HT-29 (cell line): ENCODE results near the gene NME8. TPM values are rescaled to one million over a fixed set of nuclear protein-coding genes. Genes with fewer than 3 reads are reported as not detected.
"Not testable (repeated sequence)": the region's sequence is repeated elsewhere in the genome, so short reads cannot be mapped to it uniquely, and the experiment has no call there.

Experiments
- DNase-seq: peaks from one replicate; pipeline ENCODE4 v3.0.0-alpha.2; 2015; ENCODE audit warnings: low spot score
- total RNA-seq: library from RNA; depleted of rRNA; stranded (reverse); fragments of >200 nt; shearing (Covaris generic); gene quantifications from 2 replicates; pipeline ENCODE4 v1.2.3, GENCODE V29; 2014; rRNA removed

NME8 gene
- total RNA-seq = not detected in 2 replicates

DNA sequence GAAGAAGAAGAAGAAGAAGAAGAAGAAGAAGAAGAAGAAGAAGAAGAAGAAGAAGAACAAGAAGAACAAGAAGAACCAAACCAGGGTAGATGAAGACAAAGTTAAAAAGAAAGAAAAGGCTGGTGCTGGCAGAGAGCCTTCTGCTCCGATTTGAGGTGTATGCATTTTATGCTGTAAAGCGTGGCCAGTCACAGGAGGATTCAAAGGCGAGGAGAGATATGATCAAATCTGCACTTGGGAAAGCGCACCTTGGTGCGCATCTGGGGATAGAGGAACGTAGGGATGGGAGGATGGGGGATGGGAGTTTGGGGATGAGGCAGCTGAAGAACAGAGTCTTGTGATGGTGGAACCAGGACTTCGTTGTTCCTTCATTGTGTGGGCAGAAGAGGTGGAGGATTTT, at the start of gene NME8:
TSS of gene NME8 (plus strand) at position 301 of the 400 bp plus-strand sequence. CDS start 1,670 bp downstream, outside the sequence.
- no peak for DNase-seq

DNA sequence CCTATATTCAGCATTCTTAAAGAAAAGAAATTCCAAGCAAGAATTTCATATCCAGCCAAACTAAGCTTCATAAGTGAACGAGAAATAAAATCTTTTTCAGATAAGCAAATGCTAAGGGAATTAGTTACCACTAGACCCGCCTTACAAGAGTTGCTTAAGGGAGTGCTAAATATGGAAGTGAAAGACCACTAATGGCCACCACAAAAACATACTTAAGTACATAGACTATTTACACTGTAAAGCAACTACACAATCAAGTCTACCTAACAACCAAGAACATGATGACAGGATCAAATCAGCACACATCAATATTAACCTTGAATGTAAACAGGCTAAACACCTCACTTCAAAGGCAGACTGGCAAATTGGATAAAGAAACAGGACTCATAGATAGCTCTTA, 42.2 kb upstream of the NME8 start:
- no peak for DNase-seq

GRCh38 chr7:37812161-37812580, 36.2 kb upstream of the NME8 start:
- not testable (repeated sequence) for DNase-seq

DNA sequence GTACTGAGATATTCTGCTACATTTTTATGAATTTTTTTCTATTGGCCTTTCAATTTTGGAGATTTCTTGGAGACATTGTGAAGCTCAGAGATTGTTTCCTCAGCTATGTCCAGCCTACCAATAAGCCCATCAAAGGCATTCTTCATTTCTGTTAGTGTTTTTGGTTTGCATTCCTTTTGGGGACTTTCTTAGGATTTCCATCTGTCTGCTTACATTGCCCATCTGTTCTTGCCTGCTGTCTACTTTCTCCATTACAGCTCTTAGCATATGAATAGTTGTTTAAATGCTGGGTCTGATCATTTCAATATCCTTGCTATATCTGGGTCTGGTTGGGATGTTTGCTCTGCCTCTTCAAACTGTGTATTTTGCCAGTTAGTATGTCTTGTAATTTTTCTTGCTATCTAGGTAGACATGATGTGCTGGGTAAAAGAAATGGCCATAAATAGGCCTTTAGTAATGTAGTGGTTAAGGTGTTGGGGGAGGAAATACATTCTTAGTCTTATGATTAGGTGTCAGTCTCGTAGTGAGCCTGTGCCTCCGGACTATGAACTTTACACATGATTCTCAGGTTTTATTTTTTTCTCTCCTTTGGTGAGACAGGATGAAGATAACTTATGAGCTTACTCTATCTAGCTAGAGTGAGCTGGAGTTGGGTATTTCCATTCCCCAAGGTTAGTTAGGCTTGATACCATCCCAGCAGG, 32.6 kb upstream of the NME8 start:
- DNase-seq = no peak

GRCh38 chr7:37816922-37817590, 31.3 kb upstream of the NME8 start:
- no peak for DNase-seq

GRCh38 chr7:37817591-37817960, 30.8 kb upstream of the NME8 start:
- no peak for DNase-seq

DNA sequence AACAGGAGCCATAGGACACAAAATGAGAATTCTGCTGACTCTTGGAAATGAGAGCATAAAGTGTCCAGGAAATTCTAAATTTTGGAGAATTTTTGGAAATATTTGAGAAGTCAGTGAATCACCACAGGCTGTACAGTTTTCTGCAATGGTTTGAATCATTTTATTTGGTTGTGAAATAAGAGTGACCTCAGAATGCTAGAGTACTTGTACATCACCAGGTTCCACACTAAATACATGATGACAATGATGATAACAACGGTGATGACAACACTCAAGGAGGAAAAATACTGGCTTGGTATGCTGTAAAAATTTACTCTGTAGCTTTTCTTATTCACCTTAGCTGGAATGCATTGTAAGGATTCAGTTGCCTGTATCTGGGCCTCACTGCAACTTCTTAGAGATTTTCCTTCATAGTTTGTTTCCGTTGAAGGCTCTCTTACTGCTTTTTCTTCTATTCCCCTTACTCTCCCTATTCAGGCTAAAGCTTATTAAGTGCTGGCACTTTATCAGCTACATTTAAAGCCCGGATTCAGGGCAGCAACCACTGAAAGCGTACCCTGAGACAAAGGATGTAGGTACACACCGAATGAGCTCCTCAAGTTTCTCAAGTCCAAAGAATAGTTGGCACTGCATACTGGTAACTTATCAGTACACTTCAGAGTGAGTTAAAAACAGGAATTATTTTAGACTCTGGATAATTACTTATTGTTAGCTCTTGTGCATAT, 30.2 kb upstream of the NME8 start:
- DNase-seq = no peak

DNA sequence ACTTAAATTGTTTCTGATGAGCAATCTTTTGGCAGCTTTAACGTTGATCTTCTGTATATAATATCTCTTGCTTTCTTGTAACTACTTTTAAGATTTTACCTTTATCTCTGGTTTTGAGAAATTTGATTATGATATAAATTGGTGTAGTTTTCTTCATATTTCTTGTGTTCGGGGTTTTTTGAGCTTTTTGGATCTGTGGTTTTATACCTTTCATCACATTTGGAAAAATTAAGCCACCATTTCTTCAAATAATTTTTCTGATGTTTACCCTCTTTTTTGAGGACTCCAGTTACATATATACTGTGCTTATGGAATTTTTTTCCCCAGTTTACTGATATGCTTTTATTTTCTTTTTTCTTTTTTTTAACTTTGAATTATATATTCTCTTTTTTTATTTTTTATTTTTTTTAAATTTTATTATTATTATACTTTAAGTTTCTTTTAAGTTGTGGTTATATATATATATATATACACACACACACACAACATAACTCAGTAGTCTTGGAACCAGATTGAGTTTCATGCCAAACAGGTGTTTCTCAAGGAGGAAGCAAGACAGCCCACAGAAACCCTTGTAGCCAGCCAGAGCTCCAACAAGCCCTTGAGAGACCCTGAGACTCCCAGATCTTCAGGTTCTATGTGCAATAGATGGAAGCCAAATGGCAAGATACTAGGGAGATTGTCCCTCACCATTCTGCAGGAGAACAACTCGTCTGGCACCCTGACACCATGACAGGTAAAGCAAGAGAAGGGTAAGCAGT, 27.5 kb upstream of the NME8 start:
- DNase-seq = no peak

GRCh38 chr7:37822946-37823345, 25.5 kb upstream of the NME8 start:
- DNase-seq = no peak

DNA sequence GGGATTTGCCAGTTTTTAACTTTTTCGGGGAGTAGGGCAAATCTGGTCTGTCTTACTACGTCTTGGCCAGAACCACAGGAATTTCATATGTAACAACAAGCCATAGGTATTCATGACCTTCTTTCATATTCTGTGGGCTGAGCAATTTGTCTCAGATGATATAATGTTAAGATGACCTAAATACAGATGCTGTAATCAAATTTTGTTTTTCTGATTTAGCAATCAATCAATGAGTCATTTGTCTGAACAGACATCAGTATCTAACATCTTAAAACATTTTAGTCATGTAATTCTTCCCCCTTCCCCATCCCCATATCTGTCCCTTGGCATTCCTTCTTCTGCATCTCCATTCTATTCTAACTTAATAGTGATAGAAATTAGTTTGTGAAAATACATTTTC, 24.8 kb upstream of the NME8 start:
- DNase-seq = no peak

DNA sequence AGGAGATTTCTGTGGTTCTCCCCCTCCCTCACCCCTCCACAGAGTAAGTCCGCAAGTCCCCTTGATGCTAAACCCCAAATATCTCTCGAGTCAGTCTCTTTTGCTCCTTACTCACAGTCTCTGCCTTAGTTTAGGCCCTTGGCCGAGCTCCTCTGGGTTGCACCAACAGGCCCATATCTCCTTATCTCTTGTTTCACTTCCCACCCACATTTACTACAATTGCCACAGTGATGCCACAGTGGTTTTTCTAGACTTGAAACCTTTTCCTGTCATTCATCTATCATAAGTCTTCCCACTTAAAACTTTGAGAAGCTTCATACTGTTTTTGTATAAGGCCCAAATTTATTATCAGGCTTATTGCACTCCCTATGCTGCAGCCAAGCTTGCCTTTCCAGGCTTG, 23.4 kb upstream of the NME8 start:
- no peak for DNase-seq

DNA sequence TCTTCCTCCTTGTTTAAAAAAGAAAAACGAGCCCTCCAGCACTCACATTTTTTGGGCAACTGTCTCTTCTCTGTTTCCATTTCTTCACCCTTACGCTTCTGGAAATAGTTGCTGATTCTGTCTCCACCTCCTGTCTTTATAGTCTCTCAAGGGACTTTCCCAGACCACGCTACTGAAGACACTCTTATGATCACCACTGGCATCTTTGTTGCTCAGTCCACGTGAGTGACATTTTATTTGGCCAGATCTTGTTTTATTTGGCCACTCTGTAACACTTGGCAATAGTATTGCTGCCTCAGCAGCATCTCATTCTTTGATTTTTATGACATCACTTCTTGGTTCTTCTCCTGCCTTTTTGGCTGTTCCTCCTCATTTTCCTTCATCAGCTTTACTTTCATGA, 21.6 kb upstream of the NME8 start:
- no peak for DNase-seq

DNA sequence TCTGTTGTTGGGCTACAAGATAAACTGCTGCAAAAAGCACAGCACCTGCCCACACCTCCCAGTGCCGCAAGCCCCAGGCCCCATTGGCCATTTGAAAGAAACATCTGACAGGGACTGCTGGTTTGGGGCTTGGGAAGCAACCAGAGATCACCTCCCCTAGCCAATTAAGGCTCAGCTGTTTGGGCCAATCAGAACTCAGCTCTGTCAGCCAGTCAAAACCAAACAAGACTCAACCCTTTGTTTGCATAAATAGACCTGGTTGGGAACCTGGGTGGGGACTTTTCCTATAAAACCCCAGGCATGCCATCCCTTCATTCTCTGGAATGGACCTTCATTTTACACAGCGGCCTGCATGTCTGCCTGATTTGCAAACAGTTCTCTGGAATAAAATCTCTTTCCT, 17.2 kb upstream of the NME8 start:
- no peak for DNase-seq

DNA sequence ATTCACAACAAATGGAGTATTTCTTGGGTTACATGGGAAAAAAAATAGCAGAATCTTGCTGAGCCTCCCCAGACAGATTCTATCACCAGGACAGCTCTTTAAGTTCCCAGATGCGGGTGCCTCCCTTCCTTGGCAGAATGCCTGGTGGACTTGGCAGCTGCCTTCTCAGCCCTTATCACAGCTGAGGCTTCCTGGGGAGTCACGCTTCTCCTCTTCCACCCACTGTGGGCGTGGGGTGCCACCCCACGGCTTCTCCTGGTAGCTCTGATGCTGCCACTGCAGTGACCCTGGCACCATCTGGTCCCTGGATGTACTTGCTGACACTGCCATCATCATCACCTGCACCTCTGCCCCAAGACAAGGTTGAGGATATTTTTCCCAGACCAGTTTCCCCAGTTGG, 16.2 kb upstream of the NME8 start:
- DNase-seq = peak; percentile 7

DNA sequence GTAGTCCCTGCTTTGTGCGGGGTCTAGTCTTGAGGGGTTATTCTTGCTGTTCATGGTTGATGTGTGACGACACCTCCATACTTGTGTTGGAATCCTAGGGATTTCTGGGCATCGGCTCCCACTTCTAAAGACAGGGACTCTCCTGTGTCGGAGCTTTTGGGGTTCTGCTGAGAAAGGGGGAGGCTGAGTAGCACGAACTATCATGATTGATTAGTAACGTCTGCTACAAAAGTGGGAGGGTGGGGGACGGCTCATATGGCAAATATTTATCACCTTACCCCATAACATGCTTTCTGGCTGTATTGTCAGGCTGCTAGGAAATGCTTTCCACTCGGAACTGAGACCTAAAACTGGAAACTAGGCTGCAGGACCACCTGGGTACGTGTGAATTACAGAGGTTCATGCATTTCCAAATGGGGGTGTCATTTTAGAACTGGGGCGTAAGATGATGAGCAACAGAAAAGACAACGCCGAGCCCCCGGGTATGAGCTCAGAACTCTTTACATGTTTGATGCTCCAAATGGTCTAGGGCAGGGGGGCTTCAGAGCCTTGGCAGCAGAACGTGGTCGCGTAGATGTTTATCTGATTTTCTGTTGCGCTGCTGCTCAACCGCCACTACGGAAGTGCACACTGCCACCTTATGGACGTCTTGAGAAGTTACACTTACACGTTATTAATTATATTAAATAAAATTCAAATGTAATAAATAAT, 15.1 kb upstream of the NME8 start:
- peak; percentile 60 for DNase-seq

- no peak for DNase-seq
These were observed 14.6 kb upstream of the NME8 start for GRCh38 chr7:37833818-37834146.

DNA sequence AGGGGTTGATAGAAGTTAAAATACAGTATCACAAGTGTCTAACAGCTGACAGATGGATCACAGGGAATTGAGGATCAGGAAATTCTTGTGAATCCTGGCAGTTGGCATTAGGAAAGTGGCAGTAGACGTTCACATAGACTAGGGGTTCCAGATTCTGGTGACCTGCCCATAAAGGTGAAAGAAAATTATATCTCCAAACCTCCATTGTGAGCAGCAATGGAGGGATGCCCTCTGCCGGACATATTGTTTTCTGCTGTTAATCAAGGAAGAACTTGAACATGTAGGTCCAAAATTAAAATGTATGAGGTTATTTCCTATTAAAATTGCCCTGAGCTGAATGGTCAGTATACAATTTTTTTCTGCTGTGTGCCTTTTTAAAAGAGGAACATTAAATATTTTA, 5.1 kb downstream of the NME8 start:
- peak; percentile 50 for DNase-seq

- no peak for DNase-seq
These were observed 33.7 kb downstream of the NME8 start for GRCh38 chr7:37882086-37882485.

- no peak for DNase-seq
These were observed 45.0 kb downstream of the NME8 start for GRCh38 chr7:37893359-37893758.

DNA sequence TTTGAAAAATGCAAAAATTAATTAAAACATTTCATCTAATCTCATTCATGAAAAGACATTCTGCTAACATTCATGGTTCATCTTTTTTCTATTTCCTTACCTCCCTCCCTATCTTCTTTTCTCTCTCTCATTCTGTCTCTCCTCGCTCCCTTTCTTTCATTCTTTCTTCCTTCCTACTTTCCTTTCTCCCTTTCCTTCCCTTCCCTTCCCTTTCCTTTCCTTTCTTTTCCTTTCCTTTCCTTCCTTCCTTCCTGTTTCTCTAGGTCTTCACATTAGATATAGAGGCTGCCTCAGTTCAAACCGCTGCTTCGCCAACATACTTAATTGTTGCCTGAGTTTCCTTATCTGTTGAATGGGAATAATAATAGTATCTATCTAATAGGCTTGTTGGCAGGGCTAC, 46.3 kb downstream of the NME8 start:
- no peak for DNase-seq

GRCh38 chr7:37899712-37900247, 51.4 kb downstream of the NME8 start:
- no peak for DNase-seq
